ENCODE measurements around the gene FAF2. TPM values are rescaled to one million over a fixed set of nuclear protein-coding genes. Genes with fewer than 3 reads are reported as not detected.

The FAF2 gene
- total and polyA plus RNA-seq, 4 donors = 38.0 to 50.9 (median 41.9) TPM

Small RNA genes lying within 50 kb of the gene (small RNA-seq; reads per million reads assigned to genes)
- gene AC010297.1 (ENCODE audit: low replicate concordance) = not detected
- not detected for gene RF00019 (ENCODE audit: low replicate concordance)
- not detected for gene RN7SL684P (ENCODE audit: low replicate concordance)

Other genes starting within 250 kb of the FAF2 start
- 10 to 100 TPM; 12.7 to 20.1 TPM for gene SIMC1, start 210.0 kb upstream of the FAF2 start, total RNA-seq
- 10 to 100 TPM; 25.2 to 29.2 TPM for gene SIMC1, start 210.0 kb upstream of the FAF2 start, polyA plus RNA-seq (ENCODE audit: insufficient read length in 2 of 2)
- 10 to 100 TPM; 83.6 to 92.7 TPM for gene KIAA1191, start 86.6 kb upstream of the FAF2 start, total RNA-seq
- 100 to 1,000 TPM; 171 to 181 TPM for gene KIAA1191, start 86.6 kb upstream of the FAF2 start, polyA plus RNA-seq (ENCODE audit: insufficient read length in 2 of 2)
- 10 to 100 TPM; 22.6 to 27.2 TPM for gene ARL10, start 82.9 kb upstream of the FAF2 start, total RNA-seq
- 10 to 100 TPM; 31.3 to 39.3 TPM for gene ARL10, start 82.9 kb upstream of the FAF2 start, polyA plus RNA-seq (ENCODE audit: insufficient read length in 2 of 2)
- gene NOP16, start 59.8 kb upstream of the FAF2 start, total RNA-seq = 1 to 10 TPM; 5.2 to 9.9 TPM
- gene NOP16, start 59.8 kb upstream of the FAF2 start, polyA plus RNA-seq (ENCODE audit: insufficient read length in 2 of 2) = 10 to 100 TPM; 32.7 to 35.8 TPM
- gene HIGD2A, start 59.6 kb upstream of the FAF2 start, total RNA-seq = 100 to 1,000 TPM in 1 of 2 donors, 10 to 100 TPM in 1; 39.8 to 152 TPM
- gene HIGD2A, start 59.6 kb upstream of the FAF2 start, polyA plus RNA-seq (ENCODE audit: insufficient read length in 2 of 2) = 100 to 1,000 TPM; 134 to 135 TPM
- gene CLTB, start 31.8 kb upstream of the FAF2 start, total RNA-seq = 100 to 1,000 TPM in 1 of 2 donors, 10 to 100 TPM in 1; 70.8 to 141 TPM
- 100 to 1,000 TPM; 179 to 191 TPM for gene CLTB, start 31.8 kb upstream of the FAF2 start, polyA plus RNA-seq (ENCODE audit: insufficient read length in 2 of 2)
- gene RNF44, start 89.0 kb downstream of the FAF2 start, total RNA-seq = 10 to 100 TPM in 1 of 2 donors, 1 to 10 TPM in 1; 8.1 to 19.2 TPM
- 10 to 100 TPM; 62.9 to 74.9 TPM for gene RNF44, start 89.0 kb downstream of the FAF2 start, polyA plus RNA-seq (ENCODE audit: insufficient read length in 2 of 2)
- under 1 TPM; 0.20 to 0.55 TPM for gene CDHR2, start 101.0 kb downstream of the FAF2 start, total RNA-seq
- gene CDHR2, start 101.0 kb downstream of the FAF2 start, polyA plus RNA-seq (ENCODE audit: insufficient read length in 2 of 2) = 10 to 100 TPM; 21.2 to 23.0 TPM
- 10 to 100 TPM; 14.7 to 25.2 TPM for gene GPRIN1, start 161.8 kb downstream of the FAF2 start, total RNA-seq
- 10 to 100 TPM; 60.6 to 62.4 TPM for gene GPRIN1, start 161.8 kb downstream of the FAF2 start, polyA plus RNA-seq (ENCODE audit: insufficient read length in 2 of 2)
- 10 to 100 TPM; 13.6 to 47.2 TPM for gene SNCB, start 182.1 kb downstream of the FAF2 start, total RNA-seq
- 100 to 1,000 TPM; 267 to 271 TPM for gene SNCB, start 182.1 kb downstream of the FAF2 start, polyA plus RNA-seq (ENCODE audit: insufficient read length in 2 of 2)
- 1 to 10 TPM in 1 of 2 donors, under 1 TPM in 1; 0.44 to 1.2 TPM for gene EIF4E1B, start 182.3 kb downstream of the FAF2 start, total RNA-seq
- 1 to 10 TPM; 1.9 to 4.0 TPM for gene EIF4E1B, start 182.3 kb downstream of the FAF2 start, polyA plus RNA-seq (ENCODE audit: insufficient read length in 2 of 2)
- 10 to 100 TPM; 20.8 to 33.4 TPM for gene TSPAN17, start 199.1 kb downstream of the FAF2 start, total RNA-seq
- 10 to 100 TPM; 49.9 to 55.1 TPM for gene TSPAN17, start 199.1 kb downstream of the FAF2 start, polyA plus RNA-seq (ENCODE audit: insufficient read length in 2 of 2)

Measured in spinal cord (tissue), 4 donors.